Measurements from ENCODE around the gene EFCAB12. TPM values are rescaled to one million over a fixed set of nuclear protein-coding genes. Genes with fewer than 3 reads are reported as not detected.

EFCAB12 gene
- total RNA-seq, 2 experiments from 2014 or later: 0.56 to 0.73 TPM

DNA sequence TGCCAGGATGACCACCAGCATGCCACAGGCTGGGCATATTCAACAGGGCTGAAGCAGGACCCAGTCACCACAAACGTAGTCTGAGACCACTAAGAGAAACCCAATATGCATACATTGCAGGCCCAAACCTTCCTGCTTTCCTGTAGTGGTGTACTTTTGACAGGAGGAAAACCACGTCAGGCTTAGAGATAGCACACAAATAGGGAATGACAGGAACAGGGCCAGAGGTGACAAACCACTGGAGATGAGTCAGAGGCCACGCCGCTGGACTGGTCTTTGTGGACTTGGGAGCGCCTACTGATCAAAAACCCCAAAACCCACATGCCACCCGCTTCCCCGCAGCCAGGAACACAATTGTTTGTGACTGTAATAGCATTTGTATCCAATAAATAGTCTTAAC, 3.6 kb upstream of the EFCAB12 start:
- DNase-seq: no peak
- Mint-ChIP-seq H3K4me1 (peaks cover 52% of the 10 kb centered on the region), H3K27ac (no peak overlapping the region), H3K9me3 (ENCODE audit: low read depth) (no peaks in the 10 kb centered on the region), H3K27me3 (no peaks in the 10 kb centered on the region), H3K36me3 (ENCODE audit: low read depth) (peaks cover 47% of the 10 kb centered on the region), H3K4me3 (no peak overlapping the region)
- intact Hi-C loops (cut with DNase I, micrococcal nuclease): no loop called here
- ATAC-seq: no peak
- CTCF ChIA-PET: no interaction called here
- POLR2A ChIA-PET: no interaction called here

DNA sequence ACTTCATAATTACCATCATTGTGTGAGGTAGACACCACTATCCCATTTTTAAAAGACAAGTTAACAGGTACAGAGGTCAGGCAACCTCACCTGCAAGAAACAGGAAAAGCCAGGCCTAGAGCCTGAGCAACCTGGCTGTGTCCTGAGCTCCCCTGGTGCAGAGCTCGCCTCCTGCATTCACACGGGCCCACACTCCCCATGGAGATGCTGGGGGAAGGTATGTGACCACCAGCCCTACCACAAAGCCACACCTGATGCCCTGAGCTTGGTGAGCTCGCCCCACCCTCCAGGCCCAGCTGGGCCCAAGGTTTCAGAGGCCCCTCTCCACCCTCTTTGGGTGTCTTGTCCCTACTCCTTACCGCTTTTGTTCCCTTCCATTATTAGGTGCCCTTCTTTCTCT, 1.2 kb upstream of the EFCAB12 start:
- ATAC-seq: no peak
- Mint-ChIP-seq H3K27ac (peak overlapping the region; percentile 70), H3K36me3 (ENCODE audit: low read depth) (peaks cover 29% of the 10 kb centered on the region), H3K4me3 (no peak overlapping the region), H3K9me3 (ENCODE audit: low read depth) (no peaks in the 10 kb centered on the region), H3K27me3 (no peaks in the 10 kb centered on the region), H3K4me1 (peaks cover 39% of the 10 kb centered on the region)
- intact Hi-C loops (cut with DNase I, micrococcal nuclease): loop anchor here in 1 of 2 experiments (5.0 kb wide), 1 partner anchor 1757 kb away; the partner anchor contains the start of gene ABTB1
- ChIA-PET POLR2A (interaction anchor here (1.3 to 1.4 kb wide), 2 partner anchors 11 to 30 kb away, joined by 3 to 6 read pairs; partner anchors contain the start of genes IFT122 and MBD4), CTCF (interaction anchor here (0.7 to 2.6 kb wide), 5 partner anchors 8 to 185 kb away, joined by 3 to 12 read pairs (median 4); partner anchors contain the start of genes IFT122 and MBD4)
- DNase-seq: no peak

- DNase-seq: peak; percentile 36
- peaks cover 26% of the 10 kb centered on the region for H3K36me3 Mint-ChIP-seq (ENCODE audit: low read depth)
- POLR2A ChIA-PET: interaction anchor here (0.6 to 1.4 kb wide), 3 partner anchors 11 to 551 kb away, joined by 3 to 6 read pairs (median 3); partner anchors contain the start of genes IFT122 and MBD4
- peak; percentile 28 for ATAC-seq
- H3K27me3 Mint-ChIP-seq: no peaks in the 10 kb centered on the region
- peaks cover 41% of the 10 kb centered on the region for H3K4me1 Mint-ChIP-seq
- H3K4me3 Mint-ChIP-seq: peak overlapping the region; percentile 59
- no peaks in the 10 kb centered on the region for H3K9me3 Mint-ChIP-seq (ENCODE audit: low read depth)
- H3K27ac Mint-ChIP-seq: peak overlapping the region; percentile 63
- CTCF ChIA-PET: interaction anchor here (0.7 to 2.6 kb wide), 5 partner anchors 9 to 184 kb away, joined by 3 to 12 read pairs (median 4); partner anchors contain the start of genes IFT122 and MBD4
- intact Hi-C loops (cut with DNase I, micrococcal nuclease): loop anchor here in 1 of 2 experiments (5.0 kb wide), 1 partner anchor 1757 kb away; the partner anchor contains the start of gene ABTB1
Observed at GRCh38 chr3:129429080-129429451, 630 bp upstream of the EFCAB12 start.

DNA sequence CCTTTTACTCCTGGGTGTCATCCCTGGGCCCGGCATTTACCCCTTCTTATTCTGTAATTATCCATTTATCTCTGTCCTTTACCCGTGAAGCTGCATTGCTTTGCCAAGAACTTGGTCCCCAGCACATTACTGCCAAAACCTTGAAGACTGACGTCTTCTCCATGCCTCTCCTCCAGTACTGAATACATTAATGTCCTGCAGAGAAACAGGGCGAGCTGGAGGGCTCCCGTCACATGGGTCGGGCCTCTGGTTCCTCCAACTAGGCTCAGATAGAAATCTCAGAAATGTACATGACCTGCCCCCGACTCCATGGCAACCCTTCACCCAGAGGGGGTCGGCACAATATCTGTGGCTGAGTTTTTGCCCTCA, 445 bp downstream of the EFCAB12 start:
- Mint-ChIP-seq H3K4me1 (peaks cover 43% of the 10 kb centered on the region), H3K27me3 (no peaks in the 10 kb centered on the region), H3K36me3 (ENCODE audit: low read depth) (peaks cover 18% of the 10 kb centered on the region), H3K4me3 (peak overlapping the region; percentile 59), H3K9me3 (ENCODE audit: low read depth) (no peaks in the 10 kb centered on the region), H3K27ac (no peak overlapping the region)
- no peak for DNase-seq
- POLR2A ChIA-PET: interaction anchor here (0.8 to 2.0 kb wide), 2 partner anchors 12 to 28 kb away, joined by 5 to 10 read pairs; partner anchors contain the start of genes IFT122 and MBD4
- CTCF ChIA-PET: interaction anchor here (1.4 to 2.6 kb wide), 4 partner anchors 10 to 27 kb away, joined by 3 to 12 read pairs (median 6); partner anchors contain the start of genes IFT122 and MBD4
- ATAC-seq: no peak
- intact Hi-C loops (cut with DNase I, micrococcal nuclease): loop anchor here (1.0 to 5.0 kb wide), 4 partner anchors 12 to 1756 kb away; partner anchors contain the start of genes IFT122 (in 2 of the 2), ABTB1 (in 1 of the 2) and TMCC1 (in 1 of the 2)

- intact Hi-C loops (cut with DNase I, micrococcal nuclease): loop anchor here in 1 of 2 experiments (5.0 kb wide), 1 partner anchor 1753 kb away; the partner anchor contains the start of gene ABTB1
- no peaks in the 10 kb centered on the region for H3K27me3 Mint-ChIP-seq
- POLR2A ChIA-PET: interaction anchor here (0.6 kb wide), 1 partner anchor 123 kb away, joined by 3 read pairs; no protein-coding TSS in a partner anchor
- no peak for ATAC-seq
- no peak overlapping the region for H3K27ac Mint-ChIP-seq
- no peak for DNase-seq
- CTCF ChIA-PET: interaction anchor here (0.6 to 1.1 kb wide), 3 partner anchors 10 to 304 kb away, joined by 3 to 4 read pairs (median 3); partner anchors contain the start of gene RAB43
- no peak overlapping the region for H3K4me3 Mint-ChIP-seq
- peaks cover 43% of the 10 kb centered on the region for H3K4me1 Mint-ChIP-seq
- H3K9me3 Mint-ChIP-seq (ENCODE audit: low read depth): no peaks in the 10 kb centered on the region
- peaks cover 9% of the 10 kb centered on the region for H3K36me3 Mint-ChIP-seq (ENCODE audit: low read depth)
Observed at GRCh38 chr3:129425619-129426018, 2.8 kb downstream of the EFCAB12 start.

DNA sequence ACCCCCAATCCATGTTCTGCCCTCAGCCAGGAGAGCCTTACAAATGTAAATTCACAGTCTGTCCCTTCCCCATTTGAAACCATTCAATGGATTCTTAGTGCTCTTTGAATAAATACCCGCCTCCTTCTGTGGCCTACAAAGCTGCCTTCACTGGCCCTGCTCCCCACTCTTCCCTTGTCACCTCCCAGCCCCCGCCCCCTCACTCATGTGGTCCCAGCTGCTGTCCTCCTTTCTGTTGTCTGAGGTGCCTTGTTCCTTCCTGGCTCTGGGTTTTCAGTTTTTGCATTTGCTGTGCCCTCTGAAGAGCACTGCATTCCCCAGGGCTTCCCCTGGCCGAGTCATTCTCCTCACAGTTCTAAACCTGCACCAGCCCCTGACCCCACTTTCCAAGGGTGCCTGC, 3.2 kb downstream of the EFCAB12 start:
- Mint-ChIP-seq H3K4me1 (peaks cover 43% of the 10 kb centered on the region), H3K4me3 (no peak overlapping the region), H3K9me3 (ENCODE audit: low read depth) (no peaks in the 10 kb centered on the region), H3K27me3 (no peaks in the 10 kb centered on the region), H3K36me3 (ENCODE audit: low read depth) (peaks cover 8% of the 10 kb centered on the region), H3K27ac (no peak overlapping the region)
- ATAC-seq: no peak
- CTCF ChIA-PET: interaction anchor here (0.6 to 1.1 kb wide), 3 partner anchors 10 to 303 kb away, joined by 3 to 4 read pairs (median 3); partner anchors contain the start of gene RAB43
- no peak for DNase-seq
- intact Hi-C loops (cut with DNase I, micrococcal nuclease): loop anchor here in 1 of 2 experiments (5.0 kb wide), 1 partner anchor 1753 kb away; the partner anchor contains the start of gene ABTB1
- POLR2A ChIA-PET: no interaction called here

DNA sequence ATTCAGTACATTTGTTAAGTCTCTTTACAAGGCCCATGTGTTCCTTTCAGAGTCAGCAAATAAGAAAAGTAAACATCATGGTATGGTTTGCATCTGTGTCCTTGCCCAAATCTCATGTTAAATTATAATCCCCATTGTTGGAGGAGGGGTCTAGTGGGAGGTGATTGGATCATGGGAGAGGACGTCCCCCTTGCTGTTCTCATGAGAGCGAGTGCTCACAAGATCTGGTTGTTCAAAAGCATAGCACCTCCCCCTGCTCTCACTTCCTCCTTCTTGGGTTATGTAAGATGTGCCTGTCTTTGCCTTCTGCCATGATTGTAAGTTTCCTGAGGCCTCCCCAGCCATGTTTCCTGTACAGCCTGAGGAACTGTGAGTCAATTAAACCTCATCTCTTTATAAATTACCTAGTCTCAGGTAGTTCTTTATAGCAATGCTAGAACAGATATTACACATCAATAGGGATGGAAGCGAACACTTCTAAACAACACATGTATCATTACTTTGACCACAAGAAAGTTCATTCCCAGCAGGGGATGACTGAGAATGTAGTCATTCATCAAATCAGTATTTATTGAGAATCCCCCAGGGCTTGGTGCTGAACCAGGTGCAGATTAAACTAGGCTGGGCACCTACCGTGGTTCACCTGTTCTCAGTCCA, 4.1 kb downstream of the EFCAB12 start:
- Mint-ChIP-seq H3K36me3 (ENCODE audit: low read depth) (peaks cover 4% of the 10 kb centered on the region), H3K4me3 (no peak overlapping the region), H3K9me3 (ENCODE audit: low read depth) (no peaks in the 10 kb centered on the region), H3K27me3 (no peaks in the 10 kb centered on the region), H3K4me1 (peaks cover 37% of the 10 kb centered on the region), H3K27ac (peak overlapping the region; percentile 2)
- CTCF ChIA-PET: no interaction called here
- no peak for DNase-seq
- intact Hi-C loops (cut with DNase I, micrococcal nuclease): no loop called here
- ATAC-seq: peak; percentile 31
- POLR2A ChIA-PET: no interaction called here

DNA sequence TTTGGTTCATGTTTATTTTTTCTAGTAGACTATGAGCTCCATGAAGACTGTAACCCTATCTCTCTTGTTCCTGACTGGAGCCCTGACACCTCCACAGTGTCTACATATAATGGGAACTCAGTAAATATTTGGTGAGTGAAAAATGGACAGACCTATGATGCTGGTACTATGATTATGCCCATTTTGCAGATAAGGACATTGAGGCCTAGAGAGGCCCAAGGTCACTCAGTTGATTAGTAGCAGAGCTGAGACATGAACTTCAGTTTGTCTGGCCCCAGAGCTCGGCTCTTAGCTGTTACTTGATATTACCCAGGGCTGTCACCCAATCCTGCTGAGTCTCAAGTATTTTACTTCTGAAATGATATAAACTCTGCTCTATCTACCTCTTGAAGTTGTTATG, 5.5 kb downstream of the EFCAB12 start:
- CTCF ChIA-PET: interaction anchor here (0.6 to 1.1 kb wide), 2 partner anchors 25 to 55 kb away, joined by 3 read pairs; no protein-coding TSS in a partner anchor
- H3K27ac Mint-ChIP-seq: no peak overlapping the region
- no peak for DNase-seq
- intact Hi-C loops (cut with DNase I, micrococcal nuclease): no loop called here
- POLR2A ChIA-PET: interaction anchor here (0.6 to 0.7 kb wide), 2 partner anchors 86 to 732 kb away, joined by 3 to 4 read pairs; no protein-coding TSS in a partner anchor
- peaks cover 23% of the 10 kb centered on the region for H3K4me1 Mint-ChIP-seq
- H3K4me3 Mint-ChIP-seq: no peak overlapping the region
- ATAC-seq: no peak
- no peaks in the 10 kb centered on the region for H3K9me3 Mint-ChIP-seq (ENCODE audit: low read depth)
- no peaks in the 10 kb centered on the region for H3K36me3 Mint-ChIP-seq (ENCODE audit: low read depth)
- no peaks in the 10 kb centered on the region for H3K27me3 Mint-ChIP-seq

GRCh38 chr3:129421988-129422745, 6.3 kb downstream of the EFCAB12 start:
- CTCF ChIA-PET: interaction anchor here (0.5 to 1.1 kb wide), 4 partner anchors 13 to 394 kb away, joined by 3 to 4 read pairs (median 3); no protein-coding TSS in a partner anchor
- Mint-ChIP-seq H3K4me1 (peaks cover 18% of the 10 kb centered on the region), H3K27me3 (no peaks in the 10 kb centered on the region), H3K4me3 (no peak overlapping the region), H3K9me3 (ENCODE audit: low read depth) (no peaks in the 10 kb centered on the region), H3K36me3 (ENCODE audit: low read depth) (no peaks in the 10 kb centered on the region), H3K27ac (no peak overlapping the region)
- ATAC-seq (no peak), DNase-seq (no peak)
- POLR2A ChIA-PET: interaction anchor here (0.7 kb wide), 1 partner anchor 85 kb away, joined by 3 read pairs; no protein-coding TSS in a partner anchor
- intact Hi-C loops (cut with DNase I, micrococcal nuclease): no loop called here

DNA sequence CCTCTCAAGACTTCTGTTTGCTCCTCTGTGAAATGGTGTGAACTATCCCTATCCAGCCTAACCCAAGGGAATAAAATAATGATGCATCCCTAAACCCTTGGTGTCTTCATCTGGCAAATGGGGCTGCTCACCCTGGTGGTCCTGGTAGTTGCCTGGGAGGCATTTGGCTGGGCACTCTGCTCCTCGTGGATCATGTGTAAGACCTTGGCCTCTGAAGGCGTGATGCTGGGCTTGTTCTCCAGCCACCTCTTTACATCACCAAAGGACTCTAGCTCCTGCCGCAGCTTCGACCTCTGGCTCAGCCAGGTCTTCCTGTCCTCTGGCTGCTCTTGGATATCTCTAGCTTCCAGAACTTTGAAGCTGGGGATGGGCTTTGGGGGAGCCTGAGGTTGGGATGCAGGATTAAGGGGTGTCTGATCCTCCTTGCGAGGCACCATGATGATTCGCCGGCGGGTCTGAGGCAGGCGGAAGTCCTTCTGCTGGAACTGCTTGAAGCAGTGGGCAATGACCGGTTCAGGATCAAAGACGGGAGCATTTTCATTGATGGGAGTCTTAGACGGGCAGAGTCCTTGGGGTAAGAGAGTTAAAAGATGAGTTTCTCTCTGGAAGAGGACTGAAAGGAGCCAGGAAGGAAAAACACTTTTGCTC, 7.1 kb downstream of the EFCAB12 start:
- Mint-ChIP-seq H3K27ac (no peak overlapping the region), H3K27me3 (no peaks in the 10 kb centered on the region), H3K9me3 (ENCODE audit: low read depth) (no peaks in the 10 kb centered on the region), H3K4me3 (no peak overlapping the region), H3K36me3 (ENCODE audit: low read depth) (no peaks in the 10 kb centered on the region), H3K4me1 (peaks cover 18% of the 10 kb centered on the region)
- ATAC-seq (no peak), DNase-seq (no peak)
- intact Hi-C loops (cut with DNase I, micrococcal nuclease): no loop called here
- ChIA-PET CTCF (interaction anchor here (0.7 to 0.9 kb wide), 2 partner anchors 12 to 277 kb away, joined by 3 to 4 read pairs; no protein-coding TSS in a partner anchor), POLR2A (no interaction called here)

Data from activated CD4-positive, alpha-beta T cell treated with anti-CD3 and anti-CD28 coated beads for 36 hours (primary cell).